HepG2 (cell line): Measurements from ENCODE around the gene TMEM134. TPM values are rescaled to one million over a fixed set of nuclear protein-coding genes. Genes with fewer than 3 reads are reported as not detected.
A peak's percentile ranks its signal among the peaks of the same experiment; 100 is the strongest.

ENCODE experiments used
- AKNA ChIP-seq: sonication (generic); formaldehyde crosslinking; IDR thresholded peaks from 2 replicates; pipeline ENCODE4 v1.4.0; 2020; ENCODE audit warnings: missing genetic modification reagents, borderline replicate concordance
- KLF12 ChIP-seq: sonication (generic); formaldehyde crosslinking; IDR thresholded peaks from 2 replicates; pipeline ENCODE4 v1.4.0; 2020; ENCODE audit warnings: missing genetic modification reagents, borderline replicate concordance
- MAFK ChIP-seq, 2 experiments: IDR thresholded peaks in 1 of 2; conservative IDR thresholded peaks in 1 of 2; 2 replicates each; pipeline ENCODE4 v1.6.1; 2011; ENCODE audit warnings: improper control_type of control experiment in 2 of 2, low read length in 2 of 2
- MEF2D ChIP-seq: sonication (generic); formaldehyde crosslinking; IDR thresholded peaks from 2 replicates; pipeline ENCODE4 v1.5.1; 2020; ENCODE audit warnings: mild to moderate bottlenecking, missing genetic modification reagents
- NFE2 ChIP-seq: sonication (generic); formaldehyde crosslinking; IDR thresholded peaks from 2 replicates; pipeline ENCODE4 v1.4.0; 2020; ENCODE audit warnings: missing genetic modification reagents
- ONECUT2 ChIP-seq: sonication (generic); formaldehyde crosslinking; IDR thresholded peaks from 2 replicates; pipeline ENCODE4 v1.4.0; 2020; ENCODE audit warnings: missing genetic modification reagents
- PPARG ChIP-seq: conservative IDR thresholded peaks from 2 replicates; pipeline ENCODE4 v1.6.1; 2016; ENCODE audit warnings: missing biosample characterization, missing genetic modification reagents
- SUZ12 ChIP-seq: fragments of 150-350 bp; IDR thresholded peaks from 2 replicates; pipeline ENCODE4 v1.6.1; 2014; ENCODE audit warnings: low read depth, low read length
- THAP7 ChIP-seq: sonication (generic); formaldehyde crosslinking; IDR thresholded peaks from 2 replicates; pipeline ENCODE4 v1.8.1; 2023; ENCODE audit warnings: mild to moderate bottlenecking, missing genetic modification reagents
- ZBTB10 ChIP-seq: sonication (generic); formaldehyde crosslinking; IDR thresholded peaks from 2 replicates; pipeline ENCODE4 v1.4.0; 2020; ENCODE audit warnings: missing genetic modification reagents, borderline replicate concordance
- ZFP90 ChIP-seq: sonication (generic); formaldehyde crosslinking; IDR thresholded peaks from 2 replicates; pipeline ENCODE4 v1.8.0; 2022; ENCODE audit warnings: missing genetic modification reagents, mild to moderate bottlenecking, inconsistent platforms, borderline replicate concordance
- ZNF552 ChIP-seq: sonication (generic); formaldehyde crosslinking; IDR thresholded peaks from 2 replicates; pipeline ENCODE4 v1.9.0; 2022; ENCODE audit warnings: missing genetic modification reagents, mild to moderate bottlenecking, borderline replicate concordance
- ZNF768 ChIP-seq: sonication (generic); formaldehyde crosslinking; IDR thresholded peaks from 2 replicates; pipeline ENCODE4 v1.4.0; 2020; ENCODE audit warnings: missing genetic modification reagents
- polyA plus RNA-seq, 8 experiments: library from polyadenylated mRNA; depleted of rRNA in 3 of 8; stranded (reverse) in 7 of 8; unstranded in 1 of 8; fragments of >200 nt; fragmentation: Illumina TruSeq in 4 of 8; extraction: Trizol in 4 of 8; gene quantifications; 2 replicates each; pipeline versions ENCODE4 v1.2.1 to v1.2.3, GENCODE V29; 2011 to 2016; ENCODE audit warnings: low read depth in 4 of 8, missing spikeins in 1 of 8, mixed read lengths in 1 of 8; ENCODE audit not compliant: insufficient read depth in 1 of 8
- total RNA-seq, 5 experiments: library from RNA; depleted of rRNA; stranded (reverse); fragments of >200 nt; fragmentation: Illumina TruSeq; extraction: Trizol; gene quantifications; 2 replicates each; pipeline ENCODE4 v1.2.3, GENCODE V29; 2016; ENCODE audit warnings: low read depth in 1 of 5
- TF ChIP-seq, protein P1 (sequence below): sonication (generic); formaldehyde crosslinking; IDR thresholded peaks from 2 replicates; pipeline ENCODE4 v1.4.0; 2020; ENCODE audit warnings: missing genetic modification reagents, borderline replicate concordance

The TMEM134 gene
- total and polyA plus RNA-seq, 2 of the 13 experiments (the other 11 are each of a cell fraction or from before 2014, with no cell fraction given): 6.9 to 26.9 TPM

DNA sequence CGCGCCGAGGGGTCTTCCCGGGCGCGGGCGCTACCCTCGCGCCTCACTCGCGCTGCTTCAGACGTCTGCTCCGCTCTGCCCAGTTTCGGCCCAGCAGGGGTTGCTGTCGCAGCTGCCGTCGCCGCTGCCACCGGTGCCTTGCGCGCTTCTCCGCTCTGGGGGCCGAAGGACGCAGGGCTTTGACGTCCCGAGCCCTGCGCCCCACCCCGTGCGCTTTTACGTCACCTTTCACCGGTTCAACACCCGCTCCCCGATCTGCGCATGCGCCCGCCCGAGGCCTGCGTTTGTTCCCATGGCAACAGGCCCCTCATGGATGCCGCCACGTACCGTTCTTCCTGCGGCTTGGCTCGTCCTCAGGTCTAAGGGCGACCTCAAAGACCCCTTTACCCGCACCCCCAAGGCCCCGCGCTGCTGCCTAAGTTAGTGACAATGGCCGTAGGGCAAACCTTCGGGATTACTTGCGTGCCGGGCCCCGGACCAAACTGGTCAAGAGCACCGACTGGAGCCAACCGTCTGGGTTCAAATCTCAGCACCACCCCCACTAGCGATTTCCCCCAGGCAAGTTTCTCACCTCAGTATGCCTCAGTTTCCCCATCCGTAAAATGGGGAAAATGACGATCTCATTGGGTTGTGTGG, 39.6 kb upstream of the TMEM134 start (continued):
- TF ChIP-seq MAFK (conservative IDR thresholded peaks at IDR 0.05 in 1 of 2, IDR thresholded peaks at IDR 0.05 in 1 of 2; ENCODE audit: low read length in 2 of 2): no peak
- TF ChIP-seq MEF2D (CRISPR knock-in tag): 0 out of 2 replicates have a peak, but pooled peaks have one; percentile 30
- no peak for TF ChIP-seq ZFP90 (CRISPR knock-in tag)
- TF ChIP-seq, protein P1, sequence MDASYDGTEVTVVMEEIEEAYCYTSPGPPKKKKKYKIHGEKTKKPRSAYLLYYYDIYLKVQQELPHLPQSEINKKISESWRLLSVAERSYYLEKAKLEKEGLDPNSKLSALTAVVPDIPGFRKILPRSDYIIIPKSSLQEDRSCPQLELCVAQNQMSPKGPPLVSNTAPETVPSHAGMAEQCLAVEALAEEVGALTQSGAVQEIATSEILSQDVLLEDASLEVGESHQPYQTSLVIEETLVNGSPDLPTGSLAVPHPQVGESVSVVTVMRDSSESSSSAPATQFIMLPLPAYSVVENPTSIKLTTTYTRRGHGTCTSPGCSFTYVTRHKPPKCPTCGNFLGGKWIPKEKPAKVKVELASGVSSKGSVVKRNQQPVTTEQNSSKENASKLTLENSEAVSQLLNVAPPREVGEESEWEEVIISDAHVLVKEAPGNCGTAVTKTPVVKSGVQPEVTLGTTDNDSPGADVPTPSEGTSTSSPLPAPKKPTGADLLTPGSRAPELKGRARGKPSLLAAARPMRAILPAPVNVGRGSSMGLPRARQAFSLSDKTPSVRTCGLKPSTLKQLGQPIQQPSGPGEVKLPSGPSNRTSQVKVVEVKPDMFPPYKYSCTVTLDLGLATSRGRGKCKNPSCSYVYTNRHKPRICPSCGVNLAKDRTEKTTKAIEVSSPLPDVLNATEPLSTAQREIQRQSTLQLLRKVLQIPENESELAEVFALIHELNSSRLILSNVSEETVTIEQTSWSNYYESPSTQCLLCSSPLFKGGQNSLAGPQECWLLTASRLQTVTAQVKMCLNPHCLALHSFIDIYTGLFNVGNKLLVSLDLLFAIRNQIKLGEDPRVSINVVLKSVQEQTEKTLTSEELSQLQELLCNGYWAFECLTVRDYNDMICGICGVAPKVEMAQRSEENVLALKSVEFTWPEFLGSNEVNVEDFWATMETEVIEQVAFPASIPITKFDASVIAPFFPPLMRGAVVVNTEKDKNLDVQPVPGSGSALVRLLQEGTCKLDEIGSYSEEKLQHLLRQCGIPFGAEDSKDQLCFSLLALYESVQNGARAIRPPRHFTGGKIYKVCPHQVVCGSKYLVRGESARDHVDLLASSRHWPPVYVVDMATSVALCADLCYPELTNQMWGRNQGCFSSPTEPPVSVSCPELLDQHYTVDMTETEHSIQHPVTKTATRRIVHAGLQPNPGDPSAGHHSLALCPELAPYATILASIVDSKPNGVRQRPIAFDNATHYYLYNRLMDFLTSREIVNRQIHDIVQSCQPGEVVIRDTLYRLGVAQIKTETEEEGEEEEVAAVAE (CRISPR knock-in tag): 0 out of 2 replicates have a peak, but pooled peaks have one; percentile 13
- no peak for TF ChIP-seq AKNA
- no peak for TF ChIP-seq NFE2 (CRISPR knock-in tag)
- TF ChIP-seq PPARG (CRISPR knock-in tag): no peak
- TF ChIP-seq THAP7 (CRISPR knock-in tag): no peak
- no peak for TF ChIP-seq ONECUT2 (CRISPR knock-in tag)
- TF ChIP-seq ZBTB10 (CRISPR knock-in tag): peak; percentile 74; the same call in 1 of the 2 replicates
- no peak for TF ChIP-seq ZNF552 (CRISPR knock-in tag)
- peak; percentile 31; the same call in 1 of the 2 replicates for TF ChIP-seq ZNF768 (CRISPR knock-in tag)
- 0 out of 2 replicates have a peak, but pooled peaks have one; percentile 64 for TF ChIP-seq KLF12 (CRISPR knock-in tag)
- no peak for TF ChIP-seq SUZ12
